Measurements from ENCODE around the gene NSD1. TPM values are rescaled to one million over a fixed set of nuclear protein-coding genes. Genes with fewer than 3 reads are reported as not detected.

Gene NSD1
- total and polyA plus RNA-seq, 2 of the 8 experiments (the other 6 are each of a cell fraction or from before 2014, with no cell fraction given) = 22.8 to 168 TPM

DNA sequence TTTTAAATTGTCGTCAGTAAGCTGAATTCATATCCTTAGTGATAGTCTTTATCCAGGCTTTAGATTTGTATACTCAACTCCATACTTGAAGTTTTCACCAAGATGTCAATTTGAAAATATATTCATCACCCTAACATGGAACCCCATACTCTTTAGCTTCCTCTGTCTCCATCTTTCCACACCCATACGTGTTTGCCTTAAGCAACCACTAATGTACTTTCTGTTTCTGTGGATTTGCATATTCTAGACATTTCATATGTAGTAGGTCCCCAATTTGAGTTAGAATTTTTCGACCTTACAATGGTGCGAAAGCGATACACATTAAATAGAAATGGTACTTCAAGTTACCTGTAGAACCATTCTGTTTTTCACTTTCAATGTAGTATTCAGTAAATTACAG is 65.2 kb downstream of the NSD1 start:
- 92% methylated on average over 5 of the region's 5 CpGs; no CpG with 5 or more reads in 1 of the 2 experiments for WGBS, 2 experiments (ENCODE audit: extremely low coverage in 1 of 2, insufficient coverage in 1 of 2, insufficient read length in 1 of 2, insufficient replicate concordance in 2 of 2, low coverage in 1 of 2, low lambda C conversion rate in 2 of 2, missing lambda C conversion rate in 1 of 2)
- H2AFZ ChIP-seq (ENCODE audit: low read length) = no peak overlapping the region
- no peak overlapping the region for H3K9ac ChIP-seq (replicated peaks in 1 of 4; ENCODE audit: extremely low read depth in 1 of 4, low read depth in 3 of 4, low read length in 3 of 4)
- H3K4me1 ChIP-seq (replicated peaks in 1 of 4; ENCODE audit: control insufficient read depth in 3 of 4, insufficient read depth in 4 of 4, low read length in 3 of 4) = no peaks in the 10 kb centered on the region
- H3K14ac ChIP-seq (ENCODE audit: insufficient read length) = no peak overlapping the region
- no peak overlapping the region for H2BK5ac ChIP-seq (ENCODE audit: low read depth, low read length)
- H3K4me2 ChIP-seq (ENCODE audit: insufficient read depth in 1 of 2, low read depth in 2 of 2, low read length in 2 of 2) = no peak overlapping the region
- H3K23ac ChIP-seq (ENCODE audit: insufficient read length) = no peak overlapping the region
- H2AK5ac ChIP-seq (ENCODE audit: low read depth, low read length) = no peak overlapping the region
- H3K56ac ChIP-seq (replicated peaks; ENCODE audit: insufficient read length, low read depth, low read length) = no peak overlapping the region
- H3K79me2 ChIP-seq (ENCODE audit: control insufficient read depth in 1 of 2, insufficient read depth in 2 of 2, low read length in 2 of 2) = peaks cover 0 to 62% of the 10 kb centered on the region in 2 experiments; a peak in 2 of 4 replicates
- no peak overlapping the region for H3K18ac ChIP-seq (ENCODE audit: extremely low read depth, low read length)
- H3K23me2 ChIP-seq (ENCODE audit: low read depth, low read length) = no peaks in the 10 kb centered on the region
- no peak overlapping the region for H3K4me3 ChIP-seq (ENCODE audit: extremely low read depth in 1 of 4, insufficient read depth in 2 of 4, low read depth in 3 of 4, low read length in 4 of 4)
- H3K36me3 ChIP-seq (ENCODE audit: control insufficient read depth in 2 of 4, insufficient read depth in 4 of 4, low read length in 3 of 4) = peaks cover 7 to 79% (median 25%) of the 10 kb centered on the region in 4 experiments
- H3K27me3 ChIP-seq (replicated peaks in 1 of 4; ENCODE audit: control insufficient read depth in 3 of 4, extremely low read depth in 1 of 4, insufficient read depth in 3 of 4, low read length in 3 of 4) = no peaks in the 10 kb centered on the region
- no peak overlapping the region for H4K5ac ChIP-seq (ENCODE audit: insufficient read length, low read depth, low read length)
- no peak overlapping the region for H3K4ac ChIP-seq (replicated peaks; ENCODE audit: insufficient read length, low read depth, low read length)
- H2BK20ac ChIP-seq (ENCODE audit: low read length) = no peak overlapping the region
- H3K79me1 ChIP-seq (ENCODE audit: low read depth, low read length) = 0 out of 2 replicates have a peak, but pooled peaks cover 2% of the 10 kb centered on the region
- no peak overlapping the region for H4K91ac ChIP-seq (replicated peaks; ENCODE audit: insufficient read length, low read length)
- no peak overlapping the region for H4K8ac ChIP-seq (ENCODE audit: extremely low read depth, insufficient read depth, low read length)
- ChIA-PET CTCF (ENCODE audit: partially characterized antibody) (interaction anchor here (1.3 kb wide), 1 partner anchor 10 kb away, joined by 5 read pairs; no protein-coding TSS in a partner anchor), POLR2A (ENCODE audit: partially characterized antibody) (interaction anchor here (1.0 kb wide), 2 partner anchors 9 to 33 kb away, joined by 4 read pairs; no protein-coding TSS in a partner anchor)
- H2BK120ac ChIP-seq (replicated peaks; ENCODE audit: low read depth, low read length) = no peak overlapping the region
- H2BK15ac ChIP-seq (ENCODE audit: low read length) = no peak overlapping the region
- DNase-seq (ENCODE audit: low read depth in 1 of 2, low spot score in 2 of 2) (no peak), FAIRE-seq (no peak)
- peaks cover 0 to 1% of the 10 kb centered on the region in 2 experiments for H4K20me1 ChIP-seq (replicated peaks in 1 of 2; ENCODE audit: control insufficient read depth in 1 of 2, insufficient read depth in 2 of 2, low read length in 2 of 2)
- H3K9me3 ChIP-seq (ENCODE audit: insufficient read depth in 2 of 2, low read depth in 1 of 2, low read length in 1 of 2) = no peaks in the 10 kb centered on the region
- H3K27ac ChIP-seq (ENCODE audit: low read depth, low read length) = no peak overlapping the region
- no peak overlapping the region for H2BK12ac ChIP-seq (ENCODE audit: low read depth, low read length)
- TF ChIP-seq TAF1 (IDR thresholded peaks at IDR 0.05; ENCODE audit: low read depth, low read length) = no peak
- no peak for TF ChIP-seq HDAC6 (IDR thresholded peaks at IDR 0.05; ENCODE audit: low read depth, low read length)
- TF ChIP-seq RAD21 (IDR thresholded peaks at IDR 0.05 in 1 of 2, conservative IDR thresholded peaks at IDR 0.05 in 1 of 2; ENCODE audit: low read depth in 2 of 2, low read length in 2 of 2) = no peak
- no peak for TF ChIP-seq CHD2 (IDR thresholded peaks at IDR 0.05; ENCODE audit: low read length)
- no peak for TF ChIP-seq TAF7 (optimal IDR thresholded peaks at IDR 0.05; ENCODE audit: borderline replicate concordance, low read depth, low read length)
- no peak for TF ChIP-seq SP4 (IDR thresholded peaks at IDR 0.05; ENCODE audit: low read length)
- no peak for TF ChIP-seq RBBP5 (IDR thresholded peaks at IDR 0.05; ENCODE audit: borderline replicate concordance, low read depth, low read length)
- no peak for TF ChIP-seq BRCA1 (IDR thresholded peaks at IDR 0.05; ENCODE audit: low read depth, low read length)
- no peak for TF ChIP-seq PHF8 (conservative IDR thresholded peaks at IDR 0.05; ENCODE audit: low read depth, low read length)
